Aorta (tissue), 5 donors: ENCODE results near the gene FBXL16. TPM values are rescaled to one million over a fixed set of nuclear protein-coding genes. Genes with fewer than 3 reads are reported as not detected.

Experiments
- ATAC-seq: fragments of 200-7000 bp; cut with Tn5 transposase; one replicate; pipeline ENCODE4 v1.9.1; 2022; ENCODE audit warnings: moderate library complexity; ENCODE audit not compliant: low FRiP score
- DNase-seq, 2 donors: peaks; one replicate each; pipeline ENCODE4 v3.0.0-alpha.2; 2020
- H3K27ac ChIP-seq, 2 donors: one replicate each; pipeline ENCODE4 v1.5.1; 2013; ENCODE audit warnings: low read length in 2 of 2, mild to moderate bottlenecking in 2 of 2, moderate library complexity in 2 of 2, control low read depth in 1 of 2, inconsistent platforms in 1 of 2, low read depth in 1 of 2
- H3K27me3 ChIP-seq, 2 donors: one replicate each; pipeline ENCODE4 v1.6.1; 2013; ENCODE audit warnings: control low read depth in 1 of 2, low read length in 1 of 2, mild to moderate bottlenecking in 1 of 2, moderate library complexity in 1 of 2; ENCODE audit not compliant: insufficient read depth in 2 of 2, control insufficient read depth in 1 of 2
- H3K36me3 ChIP-seq, 2 donors: one replicate each; pipeline ENCODE4 v1.6.1; 2013; ENCODE audit warnings: control low read depth in 1 of 2, low read length in 1 of 2, mild to moderate bottlenecking in 1 of 2; ENCODE audit not compliant: insufficient read depth in 2 of 2, control insufficient read depth in 1 of 2
- H3K4me1 ChIP-seq, 2 donors: one replicate each; pipeline ENCODE4 v1.6.1; 2013; ENCODE audit warnings: low read length in 2 of 2, control low read depth in 1 of 2, mild to moderate bottlenecking in 1 of 2, moderate library complexity in 1 of 2; ENCODE audit not compliant: insufficient read depth in 2 of 2, control insufficient read depth in 1 of 2
- H3K4me3 ChIP-seq, 2 donors: one replicate each; pipeline ENCODE4 v1.5.1; 2013; ENCODE audit warnings: low read length in 2 of 2, control low read depth in 1 of 2, mild to moderate bottlenecking in 1 of 2
- H3K9me3 ChIP-seq: one replicate; pipeline ENCODE4 v1.6.1; 2013; ENCODE audit warnings: mild to moderate bottlenecking, low read length; ENCODE audit not compliant: control insufficient read depth
- WGBS, 2 donors: extraction: QIAGEN DNeasy Blood & Tissue Kit; methylation state at CpG; one replicate each; pipeline ENCODE4 v1.1.7; 2013; 5-methylcytosine and 5-hydroxymethylcytosine counted together
- intact Hi-C, 2 donors: fragments of 100-400 bp; cut with DNase I; formaldehyde crosslinking; loops; one replicate each; pipeline versions ENCODE4 v1.14.2 to v1.15.0; 2022
- polyA plus RNA-seq, 2 donors: library from polyadenylated mRNA; stranded (reverse); fragments of 200-250 nt; gene quantifications; one replicate each; pipeline ENCODE4 v1.2.3, GENCODE V29; 2013
- total RNA-seq, 2 donors: library from RNA; stranded (reverse); fragmentation: NEBNext Ultra II Directional; extraction: Animal tissue kit (Norgen Biotek cat#: 25700); gene quantifications; one replicate each; pipeline ENCODE4 v1.2.1, GENCODE V29; 2021
- donor health status: healthy with polysubstance abuse.
- donor health status: Bipolar disorder and iron deficiency.
- donor health status: DM: no; HTN: no; CAD: no.
- donor health status: DM: no; HTN: no; CAD: no.
- donor health status: DM: yes; HTN: yes; CAD: no.

FBXL16 gene
- total and polyA plus RNA-seq, 4 donors, result 0.16 to 0.18 TPM; not detected in 2

- peaks cover 0 to 2% of the 10 kb centered on the region in 2 donors for H3K36me3 ChIP-seq
- 86 to 93% methylated on average over 22 of the region's 22 CpGs for WGBS, 2 donors
- no peaks in the 10 kb centered on the region for H3K9me3 ChIP-seq
- no peak for ATAC-seq
- no peaks in the 10 kb centered on the region for H3K27me3 ChIP-seq
- intact Hi-C loops, result no loop called here
- H3K27ac ChIP-seq, result no peak overlapping the region
- no peak overlapping the region for H3K4me3 ChIP-seq
- DNase-seq, result no peak
- no peaks in the 10 kb centered on the region for H3K4me1 ChIP-seq
Observed at GRCh38 chr16:730666-731509, 25.3 kb upstream of the FBXL16 start.

GRCh38 chr16:729768-730665, 24.4 kb upstream of the FBXL16 start:
- peaks cover 0 to 2% of the 10 kb centered on the region in 2 donors for H3K36me3 ChIP-seq
- no peak for DNase-seq
- 89% methylated on average over 37 of the region's 37 CpGs for WGBS, 2 donors

GRCh38 chr16:728890-729744, 23.5 kb upstream of the FBXL16 start:
- DNase-seq (no peak), ATAC-seq (no peak)
- H3K4me3 ChIP-seq, result no peak overlapping the region
- intact Hi-C loops, result no loop called here
- H3K27ac ChIP-seq, result no peak overlapping the region
- no peaks in the 10 kb centered on the region for H3K9me3 ChIP-seq
- WGBS, 2 donors, result 63 to 66% methylated on average over 47 to 55 of the region's 55 CpGs
- H3K36me3 ChIP-seq, result peaks cover 0 to 2% of the 10 kb centered on the region in 2 donors
- H3K4me1 ChIP-seq, result no peaks in the 10 kb centered on the region
- H3K27me3 ChIP-seq, result no peaks in the 10 kb centered on the region

More at GRCh38 chr16:729768-730665, 24.4 kb upstream of the FBXL16 start:
- intact Hi-C loops, result no loop called here
- Histone ChIP-seq H3K27ac (no peak overlapping the region), H3K9me3 (no peaks in the 10 kb centered on the region), H3K27me3 (no peaks in the 10 kb centered on the region), H3K4me3 (no peak overlapping the region), H3K4me1 (no peaks in the 10 kb centered on the region)
- no peak for ATAC-seq

GRCh38 chr16:728131-728889, 22.7 kb upstream of the FBXL16 start:
- Histone ChIP-seq H3K4me1 (no peaks in the 10 kb centered on the region), H3K27ac (no peak overlapping the region), H3K9me3 (no peaks in the 10 kb centered on the region), H3K36me3 (no peaks in the 10 kb centered on the region), H3K4me3 (no peak overlapping the region), H3K27me3 (no peaks in the 10 kb centered on the region)
- DNase-seq (peak; percentile 82 to 90), ATAC-seq (no peak)
- WGBS, 2 donors, result 1 to 2% methylated on average over 66 to 80 of the region's 80 CpGs
- intact Hi-C loops, result no loop called here

- 1% methylated on average over 50 to 61 of the region's 61 CpGs for WGBS, 2 donors
- Histone ChIP-seq H3K27ac (no peak overlapping the region), H3K36me3 (no peaks in the 10 kb centered on the region), H3K4me3 (no peak overlapping the region), H3K9me3 (no peaks in the 10 kb centered on the region), H3K27me3 (no peaks in the 10 kb centered on the region), H3K4me1 (no peaks in the 10 kb centered on the region)
- ATAC-seq (no peak), DNase-seq (no peak)
- intact Hi-C loops, result no loop called here
Observed at GRCh38 chr16:727291-727977, 21.8 kb upstream of the FBXL16 start.

GRCh38 chr16:726438-727290, 21.1 kb upstream of the FBXL16 start, which contains the start of the genes CCDC78 and HAGHL:
Gene CCDC78, minus strand, starts transcription at chr16:726443. Its CDS starts 76 bp downstream, at chr16:726367.
Gene HAGHL, plus strand, starts transcription at chr16:727106. Its CDS starts 404 bp downstream, at chr16:727510.
- no peak within 1 kb of the TSS for H3K27ac ChIP-seq
- no peaks in the 10 kb centered on the region for H3K9me3 ChIP-seq
- no peaks in the 10 kb centered on the region for H3K4me1 ChIP-seq
- 1 to 2% methylated on average over 58 to 88 of the region's 88 CpGs for WGBS, 2 donors
- H3K36me3 ChIP-seq, result no peaks in the 10 kb centered on the region
- no peak within 1 kb of the TSS for H3K4me3 ChIP-seq
- H3K27me3 ChIP-seq, result no peaks in the 10 kb centered on the region
- intact Hi-C loops, result no loop called here
- ATAC-seq, result no peak
- DNase-seq, result peak; percentile 68 to 87

- H3K4me3 ChIP-seq, result no peak overlapping the region
- no peak for DNase-seq
- 8 to 9% methylated on average over 9 of the region's 9 CpGs for WGBS, 2 donors
- no peaks in the 10 kb centered on the region for H3K36me3 ChIP-seq
- ATAC-seq, result no peak
- H3K27ac ChIP-seq, result no peak overlapping the region
- H3K27me3 ChIP-seq, result no peaks in the 10 kb centered on the region
- intact Hi-C loops, result no loop called here
- H3K9me3 ChIP-seq, result no peaks in the 10 kb centered on the region
- no peaks in the 10 kb centered on the region for H3K4me1 ChIP-seq
Observed at GRCh38 chr16:726188-726437, 20.5 kb upstream of the FBXL16 start.
